HepG2 (cell line): Measurements from ENCODE around the gene POF1B. TPM values are rescaled to one million over a fixed set of nuclear protein-coding genes. Genes with fewer than 3 reads are reported as not detected.

ENCODE experiments used
- ATAC-seq: fragments of 200-7000 bp; cut with Tn5 transposase; 3 replicates; pipeline ENCODE4 v1.9.1; 2020; ENCODE audit warnings: mild to moderate bottlenecking, moderate library complexity
- BruUV-seq: library from RNA; stranded (reverse); fragments of 400-500 nt; replicated peaks from 2 replicates; lab custom pipeline; 2021; lab: Mats Ljungman, UMichigan
- CTCF ChIA-PET: fragments of 300-600 bp; formaldehyde crosslinking; extraction: SDS; loops from one replicate; lab custom pipeline; 2021; ENCODE audit warnings: low total read pairs, inconsistent platforms, low intra/inter-chr PET ratio; lab: Yijun Ruan, JAX
- POLR2A ChIA-PET: fragments of 350-600 bp; sonication (Branson Sonifier 250); formaldehyde crosslinking; loops from one replicate; lab custom pipeline; 2020; ENCODE audit warnings: antibody characterized with exemption, inconsistent platforms; lab: Yijun Ruan, JAX
- DNase-seq: peaks from one replicate; pipeline ENCODE4 v3.0.0-alpha.2; 2015; ENCODE audit warnings: low spot score
- FAIRE-seq: peaks from 3 replicates; lab custom pipeline; 2011; peaks lifted over from hg19 to GRCh38; lab: Jason Lieb, UNC
- H2AFZ ChIP-seq: one replicate; pipeline ENCODE4 v1.6.1; 2011; ENCODE audit warnings: low read length, inconsistent platforms
- H3K27ac ChIP-seq: fragments of 300-600 bp; 3 replicates; pipeline ENCODE4 v1.8.0; 2011; ENCODE audit warnings: mixed run types, mild to moderate bottlenecking, mixed read lengths, low read length, inconsistent platforms; ENCODE audit not compliant: insufficient read depth; ENCODE audit errors: extremely low read length
- H3K27me3 ChIP-seq, 2 experiments: fragments of 200-600 bp in 1 of 2; 2 replicates in 1 of 2; 3 replicates in 1 of 2; pipeline versions ENCODE4 v1.6.0 to v1.8.0; 2011; ENCODE audit warnings: low read length in 2 of 2, mild to moderate bottlenecking in 2 of 2, moderate library complexity in 2 of 2, inconsistent platforms in 1 of 2; ENCODE audit not compliant: insufficient read depth in 2 of 2, control insufficient read depth in 1 of 2
- H3K36me3 ChIP-seq, 2 experiments: fragments of 200-600 bp in 1 of 2; replicated peaks in 1 of 2; 2 replicates in 1 of 2; 3 replicates in 1 of 2; pipeline versions ENCODE4 v1.5.1 to v1.8.0; 2011; ENCODE audit warnings: low read length in 2 of 2, inconsistent platforms in 1 of 2; ENCODE audit not compliant: insufficient read depth in 2 of 2, control insufficient read depth in 1 of 2
- H3K4me1 ChIP-seq: 2 replicates; pipeline ENCODE4 v1.5.1; 2012; ENCODE audit warnings: low read length, inconsistent platforms; ENCODE audit not compliant: insufficient read depth
- H3K4me2 ChIP-seq: 2 replicates; pipeline ENCODE4 v1.6.0; 2011; ENCODE audit warnings: low read depth, low read length, inconsistent platforms
- H3K4me3 ChIP-seq, 3 experiments: fragments of 200-600 bp in 1 of 3; sonication (generic), shearing (Covaris generic) in 1 of 3; replicated peaks in 1 of 3; 2 replicates each; pipeline ENCODE4 v1.5.1; 2011 to 2016; ENCODE audit warnings: low read length in 3 of 3, inconsistent platforms in 2 of 3, low read depth in 2 of 3, mild to moderate bottlenecking in 2 of 3, control low read depth in 1 of 3, mixed read lengths in 1 of 3; ENCODE audit not compliant: insufficient read depth in 1 of 3
- H3K79me2 ChIP-seq: one replicate; pipeline ENCODE4 v1.6.1; 2011; ENCODE audit warnings: low read length, inconsistent platforms; ENCODE audit not compliant: insufficient read depth
- H3K9ac ChIP-seq: 2 replicates; pipeline ENCODE4 v1.6.0; 2011; ENCODE audit warnings: mild to moderate bottlenecking, low read depth, low read length, inconsistent platforms; ENCODE audit not compliant: insufficient read depth
- H3K9me3 ChIP-seq: 2 replicates; pipeline ENCODE4 v1.5.1; 2012; ENCODE audit warnings: mild to moderate bottlenecking, low read length
- H4K20me1 ChIP-seq: 2 replicates; pipeline ENCODE4 v1.6.0; 2011; ENCODE audit warnings: inconsistent platforms, mild to moderate bottlenecking, low read length, moderate library complexity; ENCODE audit not compliant: insufficient read depth
- CCAR2 ChIP-seq: fragments of 200-400 bp; formaldehyde crosslinking; optimal IDR thresholded peaks from 2 replicates; pipeline ENCODE3; 2018; ENCODE audit warnings: low read depth, mild to moderate bottlenecking, low read length, moderate library complexity
- CREB1 ChIP-seq, 2 experiments: fragments of 450-650 bp in 1 of 2; IDR thresholded peaks; 2 replicates each; pipeline ENCODE4 v1.6.1; 2016 to 2017; ENCODE audit warnings: control low read depth in 1 of 2, mild to moderate bottlenecking in 1 of 2, missing compliant biosample characterization in 1 of 2, missing genetic modification characterization in 1 of 2
- HOXA5 ChIP-seq: sonication (generic); formaldehyde crosslinking; IDR thresholded peaks from 2 replicates; pipeline ENCODE4 v1.4.0; 2020; ENCODE audit warnings: missing genetic modification reagents
- MAFF ChIP-seq: IDR thresholded peaks from 2 replicates; pipeline ENCODE4 v1.6.1; 2011; ENCODE audit warnings: low read depth, low read length, improper control_type of control experiment
- MAFK ChIP-seq, 2 experiments: IDR thresholded peaks in 1 of 2; conservative IDR thresholded peaks in 1 of 2; 2 replicates each; pipeline ENCODE4 v1.6.1; 2011; ENCODE audit warnings: improper control_type of control experiment in 2 of 2, low read length in 2 of 2
- SIX1 ChIP-seq: sonication (generic); formaldehyde crosslinking; IDR thresholded peaks from 2 replicates; pipeline ENCODE4 v1.4.0; 2020; ENCODE audit warnings: missing genetic modification reagents, borderline replicate concordance
- ZNF558 ChIP-seq: sonication (generic); formaldehyde crosslinking; IDR thresholded peaks from 2 replicates; pipeline ENCODE4 v1.9.0; 2022; ENCODE audit warnings: mild to moderate bottlenecking, missing genetic modification reagents, borderline replicate concordance
- ZNF878 ChIP-seq: sonication (generic); formaldehyde crosslinking; IDR thresholded peaks from 2 replicates; pipeline ENCODE4 v1.8.1; 2023; ENCODE audit warnings: mild to moderate bottlenecking, missing genetic modification reagents, moderate library complexity
- WGBS: methylation state at CpG from one replicate; pipeline ENCODE4 v1.1.6; 2017; ENCODE audit warnings: low lambda C conversion rate; 5-methylcytosine and 5-hydroxymethylcytosine counted together
- in situ Hi-C: cut with HindIII; loops from 2 replicates; pipeline ENCODE4 v1.10.0; 2017; ENCODE audit warnings: low pct_unique_long_range_greater_than_20kb; ENCODE audit not compliant: extremely low pct_ligation_motif_present
- intact Hi-C: fragments of 100-400 bp; cut with micrococcal nuclease; formaldehyde crosslinking; loops from one replicate; pipeline ENCODE4 v1.10.0; 2022; ENCODE audit not compliant: unreplicated experiment
- polyA plus RNA-seq, 8 experiments: library from polyadenylated mRNA; depleted of rRNA in 3 of 8; stranded (reverse) in 7 of 8; unstranded in 1 of 8; fragments of >200 nt; fragmentation: Illumina TruSeq in 4 of 8; extraction: Trizol in 4 of 8; gene quantifications; 2 replicates each; pipeline versions ENCODE4 v1.2.1 to v1.2.3, GENCODE V29; 2011 to 2016; ENCODE audit warnings: low read depth in 4 of 8, missing spikeins in 1 of 8, mixed read lengths in 1 of 8; ENCODE audit not compliant: insufficient read depth in 1 of 8
- total RNA-seq, 5 experiments: library from RNA; depleted of rRNA; stranded (reverse); fragments of >200 nt; fragmentation: Illumina TruSeq; extraction: Trizol; gene quantifications; 2 replicates each; pipeline ENCODE4 v1.2.3, GENCODE V29; 2016; ENCODE audit warnings: low read depth in 1 of 5
- TF ChIP-seq, protein P1 (sequence below): IDR thresholded peaks from 2 replicates; pipeline ENCODE4 v1.6.1; 2018; ENCODE audit warnings: missing genetic modification reagents, mild to moderate bottlenecking, missing compliant biosample characterization
- TF ChIP-seq, protein P2 (sequence below): sonication (generic); formaldehyde crosslinking; IDR thresholded peaks from 2 replicates; pipeline ENCODE4 v1.4.0; 2020; ENCODE audit warnings: missing genetic modification reagents; ENCODE audit errors: not compliant biosample characterization

The POF1B gene
- total and polyA plus RNA-seq, 2 of the 13 experiments (the other 11 are each of a cell fraction or from before 2014, with no cell fraction given) = not detected

DNA sequence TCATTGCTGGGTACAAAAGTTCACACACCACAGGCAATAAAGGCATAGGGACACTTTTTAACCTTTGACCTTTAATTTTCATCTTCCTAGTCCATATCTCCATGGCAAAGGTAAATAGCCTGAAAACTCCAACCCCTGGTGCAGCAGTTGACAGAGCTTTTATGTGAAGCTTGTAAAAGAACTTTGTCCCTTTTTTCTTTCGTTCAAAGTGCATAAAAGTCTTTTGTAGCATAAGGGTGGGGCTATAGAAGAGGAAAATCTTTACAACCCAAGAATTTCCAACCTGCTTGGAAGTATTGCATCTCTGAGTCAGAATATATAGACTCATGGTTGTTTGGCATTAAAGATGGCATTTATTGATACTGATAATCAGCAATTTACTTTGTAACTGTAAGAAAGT lies 20.4 kb downstream of the POF1B start:
- FAIRE-seq (no peak), DNase-seq (no peak)
- Histone ChIP-seq H3K9me3 (no peaks in the 10 kb centered on the region), H3K4me3 (no peak overlapping the region), H3K79me2 (no peaks in the 10 kb centered on the region), H4K20me1 (no peaks in the 10 kb centered on the region), H3K27me3 (no peaks in the 10 kb centered on the region), H3K4me2 (no peak overlapping the region), H3K36me3 (no peaks in the 10 kb centered on the region), H3K4me1 (no peaks in the 10 kb centered on the region)
- 0% methylated on average over 1 of the region's 1 CpG for WGBS
- ChIA-PET POLR2A (no interaction called here), CTCF (no interaction called here)
- intact Hi-C loops = no loop called here
- TF ChIP-seq, protein P1, sequence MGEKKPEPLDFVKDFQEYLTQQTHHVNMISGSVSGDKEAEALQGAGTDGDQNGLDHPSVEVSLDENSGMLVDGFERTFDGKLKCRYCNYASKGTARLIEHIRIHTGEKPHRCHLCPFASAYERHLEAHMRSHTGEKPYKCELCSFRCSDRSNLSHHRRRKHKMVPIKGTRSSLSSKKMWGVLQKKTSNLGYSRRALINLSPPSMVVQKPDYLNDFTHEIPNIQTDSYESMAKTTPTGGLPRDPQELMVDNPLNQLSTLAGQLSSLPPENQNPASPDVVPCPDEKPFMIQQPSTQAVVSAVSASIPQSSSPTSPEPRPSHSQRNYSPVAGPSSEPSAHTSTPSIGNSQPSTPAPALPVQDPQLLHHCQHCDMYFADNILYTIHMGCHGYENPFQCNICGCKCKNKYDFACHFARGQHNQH = no peak
- TF ChIP-seq ZNF878 (CRISPR knock-in tag) = no peak
- no peak for TF ChIP-seq SIX1
- TF ChIP-seq, all 625 proteins: peak for 0
- no peak for ATAC-seq
- BruUV-seq = no TSS peak
- Histone ChIP-seq H2AFZ (no peak overlapping the region), H3K27ac (no peak overlapping the region), H3K9ac (no peak overlapping the region)
- in situ Hi-C loops = no loop called here

DNA sequence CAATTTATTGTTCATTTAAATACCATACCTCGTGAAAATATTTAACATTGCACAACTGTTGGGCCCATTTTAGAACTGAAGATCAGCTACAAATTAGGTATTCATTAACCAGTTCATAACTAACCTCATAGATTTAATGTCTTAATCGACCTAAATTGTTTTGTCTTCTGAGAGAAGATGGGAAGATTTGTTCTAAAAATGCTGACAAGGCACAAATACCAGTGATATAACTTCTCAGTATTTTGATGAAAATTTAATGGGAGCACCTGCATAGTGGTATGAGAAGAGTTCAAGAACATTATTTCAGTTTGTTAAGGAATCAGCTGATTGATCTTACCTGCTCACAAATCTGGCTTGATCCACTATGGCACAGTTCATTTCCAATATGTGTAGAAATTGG lies 33.9 kb downstream of the POF1B start:
- Histone ChIP-seq H3K9ac (no peak overlapping the region), H3K79me2 (no peaks in the 10 kb centered on the region), H2AFZ (no peak overlapping the region), H3K9me3 (no peaks in the 10 kb centered on the region), H3K27me3 (no peaks in the 10 kb centered on the region), H3K27ac (no peak overlapping the region), H3K36me3 (no peaks in the 10 kb centered on the region), H3K4me1 (no peaks in the 10 kb centered on the region), H3K4me3 (no peak overlapping the region), H3K4me2 (no peak overlapping the region), H4K20me1 (no peaks in the 10 kb centered on the region)
- whole genome bisulfite sequencing = 6% methylated on average over 2 of the region's 2 CpGs
- TF ChIP-seq HOXA5 (CRISPR knock-in tag) (no peak), CCAR2 (no peak), ZNF558 (CRISPR knock-in tag) (no peak), CREB1 (IDR thresholded peaks at IDR 0.05) (no peak), CREB1 (CRISPR knock-in tag; IDR thresholded peaks at IDR 0.05) (no peak), MAFK (conservative IDR thresholded peaks at IDR 0.05 in 1 of 2, IDR thresholded peaks at IDR 0.05 in 1 of 2; ENCODE audit: low read length in 2 of 2) (peak; percentile 90 to 97), MAFF (peak; percentile 96)
- TF ChIP-seq, protein P2, sequence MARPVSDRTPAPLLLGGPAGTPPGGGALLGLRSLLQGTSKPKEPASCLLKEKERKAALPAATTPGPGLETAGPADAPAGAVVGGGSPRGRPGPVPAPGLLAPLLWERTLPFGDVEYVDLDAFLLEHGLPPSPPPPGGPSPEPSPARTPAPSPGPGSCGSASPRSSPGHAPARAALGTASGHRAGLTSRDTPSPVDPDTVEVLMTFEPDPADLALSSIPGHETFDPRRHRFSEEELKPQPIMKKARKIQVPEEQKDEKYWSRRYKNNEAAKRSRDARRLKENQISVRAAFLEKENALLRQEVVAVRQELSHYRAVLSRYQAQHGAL = no peak
- no TSS peak for BruUV-seq
- DNase-seq (no peak), FAIRE-seq (no peak), ATAC-seq (no peak)
- POLR2A ChIA-PET = no interaction called here
- CTCF ChIA-PET = no interaction called here
- in situ Hi-C loops = no loop called here
- intact Hi-C loops = no loop called here
